COLO668 (cell line): Measurements from ENCODE around the gene PYGB.

Source experiments
- DNase-seq: peaks from one replicate; lab custom pipeline; 2025; ENCODE audit not compliant: unreplicated experiment; lab: John Stamatoyannopoulos, UW

PYGB gene

DNA sequence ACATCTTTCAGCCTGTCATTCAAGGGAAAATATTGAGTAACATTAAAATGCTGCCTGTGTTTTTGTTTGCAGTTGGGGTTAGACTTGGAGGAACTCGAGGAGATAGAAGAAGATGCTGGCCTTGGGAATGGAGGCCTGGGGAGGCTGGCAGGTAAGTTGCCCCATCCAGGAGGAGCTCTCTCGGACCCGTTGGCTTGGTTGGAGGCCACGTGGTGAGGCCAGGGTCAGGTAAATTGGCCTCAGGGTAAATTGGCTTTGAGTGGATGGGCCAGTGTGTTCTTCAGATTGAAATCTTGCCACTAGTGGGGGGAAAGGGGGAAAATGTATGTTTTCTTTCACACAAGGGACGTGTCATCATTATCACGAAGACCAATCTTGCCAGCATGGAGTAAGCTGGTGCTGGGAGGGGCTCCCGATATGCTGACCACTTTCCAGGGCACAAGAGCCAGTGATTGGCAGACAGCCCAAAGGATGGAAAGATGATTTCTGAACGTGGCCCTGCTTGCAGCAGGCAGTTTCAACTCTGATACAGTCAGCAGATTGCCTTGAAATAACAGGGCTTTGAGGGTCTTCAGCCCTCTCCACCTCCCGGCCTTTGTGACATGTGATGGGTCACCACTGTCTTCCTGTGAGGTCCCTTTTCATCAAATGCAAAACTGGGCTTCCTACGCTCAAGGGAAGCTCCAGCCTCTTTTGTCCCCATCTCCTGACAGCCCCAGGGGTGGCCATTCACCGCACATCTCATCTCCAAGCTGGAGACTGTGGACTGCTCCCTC is 21.4 kb downstream of the PYGB start:
- DNase-seq = no peak

DNA sequence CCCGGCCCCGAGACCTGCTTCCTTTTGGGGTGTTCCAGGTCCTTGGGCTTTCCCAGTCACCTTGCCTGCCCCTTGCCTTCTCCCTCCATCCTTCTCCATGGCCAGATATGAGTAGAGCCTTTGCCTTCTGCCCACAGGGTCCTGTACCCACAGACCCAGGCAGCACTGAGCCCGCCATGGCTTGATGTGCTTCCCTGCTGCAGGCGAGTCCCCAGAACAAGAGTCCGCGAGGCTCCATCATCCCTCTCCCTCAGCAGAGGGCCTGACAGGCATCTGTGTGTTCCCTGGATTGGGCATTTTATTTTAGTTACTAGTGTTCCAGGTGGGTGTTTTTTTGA is 21.9 kb downstream of the PYGB start:
- DNase-seq = no peak

DNA sequence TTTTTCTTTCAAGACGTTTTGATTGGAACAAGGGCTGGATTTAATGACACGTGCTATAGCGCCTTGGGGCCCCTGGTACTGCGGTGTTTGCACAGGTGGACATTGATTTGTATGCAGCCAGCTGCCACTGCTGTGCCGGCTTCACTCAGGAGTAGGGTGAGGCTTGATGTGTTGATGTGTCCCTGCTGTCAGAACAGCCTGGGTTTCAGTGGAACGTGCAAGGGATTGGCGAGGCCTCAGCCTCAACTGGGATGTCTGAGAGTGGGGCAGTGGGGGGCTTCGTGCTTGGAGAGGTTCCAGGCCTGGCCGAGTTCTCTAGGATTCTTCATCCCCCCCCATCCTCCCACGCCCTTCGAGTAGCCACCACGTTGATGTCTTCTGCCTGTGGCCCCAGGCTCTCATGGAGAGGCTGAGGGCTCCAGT is 23.0 kb downstream of the PYGB start:
- DNase-seq = peak; percentile 90

DNA sequence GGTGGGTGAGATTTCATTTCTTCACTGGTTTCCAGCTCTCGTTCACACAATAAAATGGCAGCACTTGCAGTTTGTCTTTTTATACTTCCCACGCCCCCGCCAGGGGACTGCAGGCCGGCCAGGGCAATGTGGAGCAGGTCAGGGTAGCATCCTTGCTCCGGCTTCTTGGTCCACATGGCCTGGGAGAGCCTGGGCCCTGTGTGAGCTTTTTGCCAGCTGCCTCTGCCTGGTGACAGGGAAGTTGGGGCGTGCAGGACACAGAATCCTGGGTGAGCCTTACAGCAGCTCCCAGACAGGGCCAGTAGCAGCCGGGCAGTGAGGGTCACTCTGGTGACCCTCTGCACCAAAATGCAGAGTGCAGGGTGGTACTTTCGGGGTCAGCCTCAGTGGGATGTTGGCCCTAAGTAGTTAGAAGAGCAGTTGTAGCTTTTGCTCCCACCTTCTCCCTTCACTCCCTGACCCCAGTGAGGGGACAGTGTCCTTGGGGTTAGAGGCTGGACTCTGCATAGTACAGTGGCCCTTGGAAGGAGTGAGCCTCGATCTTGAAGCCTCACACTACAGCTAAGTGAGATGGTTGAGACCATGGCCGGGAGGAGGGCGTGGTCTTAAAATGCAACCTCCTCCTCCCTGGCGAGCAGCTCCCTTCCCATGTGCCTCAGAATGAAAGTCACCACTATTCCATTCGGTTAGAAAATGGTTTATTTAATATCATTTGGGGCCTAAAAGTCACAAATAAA is 23.8 kb downstream of the PYGB start:
- DNase-seq = no peak

- no peak for DNase-seq
Measured at GRCh38 chr20:25272223-25273000, 24.5 kb downstream of the PYGB start.

- DNase-seq = no peak
Measured at GRCh38 chr20:25273046-25273445, 25.2 kb downstream of the PYGB start.

GRCh38 chr20:25273541-25274358 is 25.9 kb downstream of the PYGB start:
- DNase-seq = no peak

GRCh38 chr20:25274481-25274880 is 26.6 kb downstream of the PYGB start:
- DNase-seq = no peak

- DNase-seq = no peak
Measured at GRCh38 chr20:25274891-25275812, 27.3 kb downstream of the PYGB start.

- no peak for DNase-seq
Measured at GRCh38 chr20:25275813-25276532, 28.1 kb downstream of the PYGB start.

- DNase-seq = no peak
Measured at GRCh38 chr20:25276533-25277050, 28.7 kb downstream of the PYGB start.

DNA sequence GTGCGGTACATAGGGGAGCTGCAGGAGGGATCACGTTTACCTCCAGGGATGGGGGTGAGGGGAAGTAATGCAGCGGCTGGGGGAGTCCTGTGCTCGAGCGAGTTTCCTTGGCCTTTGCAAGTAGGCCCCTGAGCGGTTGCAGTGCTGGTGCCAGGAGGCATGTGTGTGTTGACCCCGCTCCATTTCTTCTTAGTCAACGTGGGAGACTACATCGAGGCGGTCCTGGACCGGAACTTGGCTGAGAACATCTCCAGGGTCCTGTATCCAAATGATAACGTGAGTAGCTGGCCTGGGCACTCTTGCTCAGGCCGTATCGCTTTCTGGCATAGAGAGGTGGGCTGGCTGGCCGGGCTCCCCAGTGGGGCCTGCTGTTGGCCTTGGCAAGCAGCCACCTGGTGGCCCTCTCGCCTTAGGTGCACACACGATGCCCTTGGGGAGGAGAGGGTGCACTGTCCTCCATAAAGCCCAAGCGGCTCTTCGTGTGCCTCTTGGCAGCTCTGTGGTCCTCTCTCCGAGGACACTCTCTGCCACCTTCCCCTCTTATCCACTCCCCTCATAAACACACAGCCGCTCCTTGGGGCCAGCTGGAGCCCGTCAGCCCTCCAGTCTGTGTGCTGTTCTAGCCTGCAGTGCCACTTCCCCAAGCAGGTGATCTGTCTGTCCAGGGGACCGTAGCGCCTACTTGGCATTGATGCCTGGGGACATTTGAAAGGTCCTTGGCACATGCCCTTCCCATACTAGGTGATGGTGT is 29.3 kb downstream of the PYGB start:
- no peak for DNase-seq

DNA sequence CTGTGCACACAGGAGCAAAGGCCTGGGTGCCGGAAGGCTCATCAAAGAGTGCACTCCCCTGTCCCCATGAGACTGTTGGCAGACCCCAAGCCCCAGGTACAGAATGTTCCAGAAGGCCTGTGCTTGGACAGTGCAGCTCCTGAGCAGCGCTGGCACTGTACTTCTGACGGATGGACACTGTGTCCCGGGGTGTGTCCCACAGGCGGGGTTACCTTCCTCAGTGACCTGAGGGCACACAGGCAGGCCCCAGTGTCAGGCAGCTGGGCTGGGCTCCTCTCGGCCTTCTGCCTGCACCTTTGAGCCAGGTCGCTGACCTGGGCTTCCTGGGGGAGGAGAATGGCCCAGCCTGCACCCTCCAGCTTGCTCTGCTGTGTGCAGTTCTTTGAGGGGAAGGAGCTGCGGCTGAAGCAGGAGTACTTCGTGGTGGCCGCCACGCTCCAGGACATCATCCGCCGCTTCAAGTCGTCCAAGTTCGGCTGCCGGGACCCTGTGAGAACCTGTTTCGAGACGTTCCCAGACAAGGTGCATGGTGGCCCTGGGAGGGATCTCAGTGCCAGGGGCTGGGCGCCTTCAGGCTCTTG is 30.1 kb downstream of the PYGB start:
- DNase-seq = no peak

DNA sequence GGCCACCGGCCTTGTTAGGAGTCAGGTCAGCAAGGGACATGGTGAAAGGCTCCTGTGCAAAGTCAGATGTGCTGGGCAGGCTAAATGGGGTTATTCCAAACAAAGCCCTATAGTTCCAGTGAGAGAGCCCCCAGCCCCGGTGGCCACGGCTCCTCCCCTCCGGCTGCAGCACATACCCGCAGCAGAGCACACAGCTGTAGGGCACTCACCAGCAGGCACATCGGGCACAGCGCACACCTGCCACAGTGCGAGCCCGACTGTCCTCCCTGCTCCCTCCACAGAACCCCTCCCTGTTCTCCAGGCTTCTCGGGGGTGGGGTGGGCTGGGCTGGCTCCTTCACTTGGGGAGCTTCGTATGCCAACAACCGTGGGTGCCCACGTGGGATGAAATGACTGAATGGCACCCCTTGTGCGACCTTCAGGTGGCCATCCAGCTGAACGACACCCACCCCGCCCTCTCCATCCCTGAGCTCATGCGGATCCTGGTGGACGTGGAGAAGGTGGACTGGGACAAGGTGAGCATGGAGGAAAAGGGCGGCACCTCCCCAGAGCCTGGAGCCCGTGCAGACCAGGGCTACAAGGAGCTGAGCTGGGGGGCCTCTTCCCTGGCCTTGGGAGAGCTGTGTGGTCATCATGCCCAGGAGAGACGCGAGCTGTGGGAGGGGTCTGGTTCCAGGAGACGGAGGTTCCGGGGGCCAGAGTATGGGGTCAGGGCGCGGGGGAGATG is 30.9 kb downstream of the PYGB start:
- DNase-seq = no peak

DNA sequence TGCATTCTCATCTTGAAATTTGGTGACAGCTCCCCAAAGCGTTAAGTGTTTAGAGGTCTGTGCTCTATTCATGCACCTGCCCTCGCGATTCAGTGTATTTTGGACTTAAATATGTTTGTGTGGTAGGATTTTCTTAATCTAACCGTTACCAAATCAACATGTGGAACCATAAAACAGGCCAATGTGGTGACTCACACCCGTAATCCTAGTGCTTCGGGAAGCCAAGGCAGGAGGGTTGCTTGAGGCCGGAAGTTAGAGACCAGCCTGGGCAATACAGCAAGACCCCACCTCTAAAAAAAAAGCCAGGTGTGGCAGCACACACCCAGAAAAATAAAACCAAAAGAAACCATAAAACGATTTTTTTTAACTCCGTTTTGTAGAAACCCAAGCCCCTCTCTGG is 31.5 kb downstream of the PYGB start:
- no peak for DNase-seq

DNA sequence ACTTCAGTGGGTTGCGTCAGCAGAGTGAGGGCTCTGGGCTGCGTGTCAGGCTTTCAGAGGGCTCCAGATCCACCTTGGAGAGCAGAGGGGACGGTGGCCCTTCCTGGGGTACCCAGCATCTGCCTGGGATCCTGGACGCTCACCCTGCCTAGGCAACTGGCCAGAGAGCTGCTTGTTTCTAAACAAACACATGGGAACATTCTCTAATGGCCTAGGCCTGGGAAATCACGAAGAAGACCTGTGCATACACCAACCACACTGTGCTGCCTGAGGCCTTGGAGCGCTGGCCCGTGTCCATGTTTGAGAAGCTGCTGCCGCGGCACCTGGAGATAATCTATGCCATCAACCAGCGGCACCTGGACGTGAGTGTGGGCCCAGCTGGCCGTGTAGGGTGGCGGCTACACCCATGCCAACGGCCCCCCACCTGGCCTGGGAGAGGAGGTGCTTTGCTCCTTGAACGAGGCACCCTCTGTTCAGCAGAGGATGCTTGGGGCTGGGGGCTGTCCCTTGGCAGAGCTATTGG is 32.2 kb downstream of the PYGB start:
- DNase-seq = peak; percentile 98
